ENCODE data around the gene OR11H1. TPM values are rescaled to one million over a fixed set of nuclear protein-coding genes. Genes with fewer than 3 reads are reported as not detected.
"Not testable (repeated sequence)": the region's sequence is repeated elsewhere in the genome, so short reads cannot be mapped to it uniquely, and the experiment has no call there.

OR11H1 gene
- total and polyA plus RNA-seq, 10 of the 15 experiments (the other 5 are each of a cell fraction or from before 2014, with no cell fraction given) = not detected

- POLR2A ChIA-PET; RAD21 ChIA-PET (ENCODE audit: unreplicated experiment); H3K36me3 ChIP-seq (ENCODE audit: control insufficient read depth in 2 of 2, insufficient read depth in 2 of 2, low read length in 1 of 2); DNase-seq (ENCODE audit: low read depth, low spot score); H3K4me2 ChIP-seq (ENCODE audit: control insufficient read depth, insufficient read depth); H3K4me3 ChIP-seq; FAIRE-seq; in situ Hi-C loops (cut with MboI); H2AFZ ChIP-seq (ENCODE audit: control insufficient read depth, low read depth, low read length); H3K9me3 ChIP-seq (replicated peaks; ENCODE audit: control insufficient read depth, insufficient read depth, low read length); ATAC-seq; H3K27ac ChIP-seq (ENCODE audit: control insufficient read depth, insufficient read depth); H3K4me1 ChIP-seq (ENCODE audit: control insufficient read depth, insufficient read depth, low read length); intact Hi-C loops (cut with micrococcal nuclease; ENCODE audit: unreplicated experiment); H3K27me3 ChIP-seq (replicated peaks in 1 of 2; ENCODE audit: control insufficient read depth in 2 of 2, insufficient read depth in 2 of 2, low read length in 1 of 2); SMC1A ChIA-PET (ENCODE audit: uncharacterized antibody, unreplicated experiment); H3K79me2 ChIP-seq (ENCODE audit: control insufficient read depth, insufficient read depth, low read length); H4K20me1 ChIP-seq (ENCODE audit: control insufficient read depth, insufficient read depth); H3K9ac ChIP-seq (ENCODE audit: control insufficient read depth, insufficient read depth, low read length); BruUV-seq (replicated peaks); CTCF ChIA-PET: not testable (repeated sequence)
- WGBS (ENCODE audit: insufficient coverage, insufficient replicate concordance, low lambda C conversion rate, missing lambda C conversion rate) = 52% methylated on average over 15 of the region's 31 CpGs
These were observed 25.8 kb downstream of the OR11H1 start for GRCh38 chr22:15553767-15554166.

- 38% methylated on average over 5 of the region's 10 CpGs for WGBS (ENCODE audit: insufficient coverage, insufficient replicate concordance, low lambda C conversion rate, missing lambda C conversion rate)
- H3K9ac ChIP-seq (ENCODE audit: control insufficient read depth, insufficient read depth, low read length); H2AFZ ChIP-seq (ENCODE audit: control insufficient read depth, low read depth, low read length); H3K9me3 ChIP-seq (replicated peaks; ENCODE audit: control insufficient read depth, insufficient read depth, low read length); FAIRE-seq; H3K27me3 ChIP-seq (replicated peaks in 1 of 2; ENCODE audit: control insufficient read depth in 2 of 2, insufficient read depth in 2 of 2, low read length in 1 of 2); H3K27ac ChIP-seq (ENCODE audit: control insufficient read depth, insufficient read depth); H3K4me1 ChIP-seq (ENCODE audit: control insufficient read depth, insufficient read depth, low read length); in situ Hi-C loops (cut with MboI); ATAC-seq; BruUV-seq (replicated peaks); H4K20me1 ChIP-seq (ENCODE audit: control insufficient read depth, insufficient read depth); RAD21 ChIA-PET (ENCODE audit: unreplicated experiment); SMC1A ChIA-PET (ENCODE audit: uncharacterized antibody, unreplicated experiment); H3K36me3 ChIP-seq (ENCODE audit: control insufficient read depth in 2 of 2, insufficient read depth in 2 of 2, low read length in 1 of 2); intact Hi-C loops (cut with micrococcal nuclease; ENCODE audit: unreplicated experiment); POLR2A ChIA-PET; DNase-seq (ENCODE audit: low read depth, low spot score); H3K79me2 ChIP-seq (ENCODE audit: control insufficient read depth, insufficient read depth, low read length); H3K4me3 ChIP-seq; H3K4me2 ChIP-seq (ENCODE audit: control insufficient read depth, insufficient read depth); CTCF ChIA-PET: not testable (repeated sequence)
These were observed 35.5 kb downstream of the OR11H1 start for GRCh38 chr22:15563461-15563860.

- H3K9ac ChIP-seq (ENCODE audit: control insufficient read depth, insufficient read depth, low read length); H3K27ac ChIP-seq (ENCODE audit: control insufficient read depth, insufficient read depth); BruUV-seq (replicated peaks); H3K27me3 ChIP-seq (replicated peaks in 1 of 2; ENCODE audit: control insufficient read depth in 2 of 2, insufficient read depth in 2 of 2, low read length in 1 of 2); H3K36me3 ChIP-seq (ENCODE audit: control insufficient read depth in 2 of 2, insufficient read depth in 2 of 2, low read length in 1 of 2); H3K4me3 ChIP-seq; H4K20me1 ChIP-seq (ENCODE audit: control insufficient read depth, insufficient read depth); RAD21 ChIA-PET (ENCODE audit: unreplicated experiment); DNase-seq (ENCODE audit: low read depth, low spot score); H2AFZ ChIP-seq (ENCODE audit: control insufficient read depth, low read depth, low read length); in situ Hi-C loops (cut with MboI); H3K4me1 ChIP-seq (ENCODE audit: control insufficient read depth, insufficient read depth, low read length); CTCF ChIA-PET; H3K79me2 ChIP-seq (ENCODE audit: control insufficient read depth, insufficient read depth, low read length); H3K9me3 ChIP-seq (replicated peaks; ENCODE audit: control insufficient read depth, insufficient read depth, low read length); ATAC-seq; FAIRE-seq; SMC1A ChIA-PET (ENCODE audit: uncharacterized antibody, unreplicated experiment); intact Hi-C loops (cut with micrococcal nuclease; ENCODE audit: unreplicated experiment); POLR2A ChIA-PET; H3K4me2 ChIP-seq (ENCODE audit: control insufficient read depth, insufficient read depth): not testable (repeated sequence)
These were observed 37.1 kb downstream of the OR11H1 start for GRCh38 chr22:15565063-15565462.

Other genes with a start within 250 kb of the OR11H1 start
- 0.56 and 0.71 TPM in 2 replicates for gene POTEH, start 161.8 kb downstream of the OR11H1 start, total RNA-seq (2014; rRNA removed)
- gene POTEH, start 161.8 kb downstream of the OR11H1 start, total RNA-seq (2014; rRNA removed; fragmentation: Illumina TruSeq; extraction: Trizol) = 1.9 and 2.0 TPM in 2 replicates
- gene POTEH, start 161.8 kb downstream of the OR11H1 start, total RNA-seq (2021) = 0.35 and 0.82 TPM in 2 replicates
- gene POTEH, start 161.8 kb downstream of the OR11H1 start, polyA plus RNA-seq (2011; rRNA removed) = not detected in 2 replicates
- 0.48 and 0.84 TPM in 2 replicates for gene POTEH, start 161.8 kb downstream of the OR11H1 start, polyA plus RNA-seq (2014; fragmentation: Illumina TruSeq; extraction: Trizol)
- under 1 TPM in 1 of 2 experiments, not detected in 1; 0.05 TPM for gene POTEH, start 161.8 kb downstream of the OR11H1 start, polyA plus RNA-seq (2014; fragmentation: Nextera tagmentation; extraction: Ambion mirVana)
- 0.69 and 0.71 TPM in 2 replicates for gene POTEH, start 161.8 kb downstream of the OR11H1 start, polyA plus RNA-seq (2014; rRNA removed)
- gene POTEH, start 161.8 kb downstream of the OR11H1 start, polyA plus RNA-seq (2016; fragmentation: Nextera tagmentation; extraction: Ambion mirVana) = under 1 TPM in 1 of 2 experiments, not detected in 1; 0.08 TPM

Data from GM12878 (cell line).